Endothelial cell of umbilical vein (primary cell): ENCODE results near the gene MINDY4. TPM values are rescaled to one million over a fixed set of nuclear protein-coding genes. Genes with fewer than 3 reads are reported as not detected.
A peak's percentile ranks its signal among the peaks of the same experiment; 100 is the strongest.

Experiments
- BruUV-seq: library from RNA; stranded (reverse); fragments of 400-500 nt; replicated peaks from 2 replicates; lab custom pipeline; 2021; lab: Mats Ljungman, UMichigan
- CTCF ChIA-PET: fragments of 300-600, 350-600 bp; sonication (Branson Sonifier 250); formaldehyde crosslinking; loops from one replicate; lab custom pipeline; 2021; ENCODE audit warnings: antibody characterized with exemption, inconsistent platforms; lab: Charles Lee
- POLR2A ChIA-PET: fragments of 300-600, 350-600 bp; sonication (Branson Sonifier 250); formaldehyde crosslinking; loops from one replicate; lab custom pipeline; 2021; ENCODE audit warnings: antibody characterized with exemption, inconsistent platforms; lab: Charles Lee
- DNase-seq: peaks from one replicate; pipeline ENCODE4 v3.0.0-alpha.2; 2011; ENCODE audit warnings: low read depth, low spot score
- FAIRE-seq: peaks from 2 replicates; lab custom pipeline; 2011; peaks lifted over from hg19 to GRCh38; lab: Jason Lieb, UNC
- H2AFZ ChIP-seq: 2 replicates; pipeline ENCODE4 v1.6.0; 2012; ENCODE audit warnings: low read depth, low read length, control low read depth, inconsistent platforms
- H3K27ac ChIP-seq: 2 replicates; pipeline ENCODE4 v1.5.1; 2011; ENCODE audit warnings: low read depth, mild to moderate bottlenecking, control low read depth, low read length, moderate library complexity; ENCODE audit not compliant: insufficient read depth
- H3K27me3 ChIP-seq, 2 experiments: 2 replicates each; pipeline versions ENCODE4 v1.6.0 to v1.6.1; 2011; ENCODE audit warnings: low read length in 2 of 2, mixed read lengths in 1 of 2; ENCODE audit not compliant: control insufficient read depth in 2 of 2, insufficient read depth in 2 of 2
- H3K36me3 ChIP-seq, 2 experiments: 2 replicates in 1 of 2; 3 replicates in 1 of 2; pipeline ENCODE4 v1.5.1; 2011; ENCODE audit warnings: low read length in 2 of 2, mild to moderate bottlenecking in 1 of 2, moderate library complexity in 1 of 2; ENCODE audit not compliant: control insufficient read depth in 2 of 2, insufficient read depth in 2 of 2; ENCODE audit errors: extremely low read depth in 1 of 2
- H3K4me1 ChIP-seq: 3 replicates; pipeline ENCODE4 v1.5.1; 2011; ENCODE audit warnings: mild to moderate bottlenecking, low read length; ENCODE audit not compliant: control insufficient read depth, insufficient read depth; ENCODE audit errors: extremely low read depth
- H3K4me2 ChIP-seq: 2 replicates; pipeline ENCODE4 v1.6.1; 2011; ENCODE audit warnings: low read length, control low read depth, mixed read lengths; ENCODE audit not compliant: insufficient read depth
- H3K4me3 ChIP-seq, 3 experiments: fragments of 200-600 bp in 1 of 3; sonication (generic), shearing (Covaris generic) in 1 of 3; replicated peaks in 1 of 3; 2 replicates each; pipeline ENCODE4 v1.5.1; 2011 to 2016; ENCODE audit warnings: control low read depth in 3 of 3, low read length in 3 of 3, mild to moderate bottlenecking in 2 of 3, inconsistent platforms in 1 of 3, low read depth in 1 of 3, moderate library complexity in 1 of 3; ENCODE audit not compliant: insufficient read depth in 1 of 3
- H3K79me2 ChIP-seq: 2 replicates; pipeline ENCODE4 v1.6.0; 2012; ENCODE audit warnings: low read length, inconsistent platforms; ENCODE audit not compliant: control insufficient read depth, insufficient read depth
- H3K9ac ChIP-seq: replicated peaks from 2 replicates; pipeline ENCODE3; 2011; ENCODE audit warnings: low read length, control low read depth; ENCODE audit not compliant: insufficient read depth; ENCODE audit errors: extremely low read depth
- H3K9me1 ChIP-seq: replicated peaks from 3 replicates; pipeline ENCODE4 v1.6.0; 2011; ENCODE audit warnings: mild to moderate bottlenecking, low read length; ENCODE audit not compliant: control insufficient read depth, insufficient read depth; ENCODE audit errors: extremely low read depth
- H3K9me3 ChIP-seq: replicated peaks from 2 replicates; pipeline ENCODE4 v1.5.1; 2012; ENCODE audit warnings: low read length, inconsistent platforms; ENCODE audit not compliant: control insufficient read depth, insufficient read depth
- H4K20me1 ChIP-seq: replicated peaks from 2 replicates; pipeline ENCODE3; 2011; ENCODE audit warnings: mild to moderate bottlenecking, low read length; ENCODE audit not compliant: control insufficient read depth, insufficient read depth; ENCODE audit errors: extremely low read depth
- EZH2 ChIP-seq: IDR thresholded peaks from 2 replicates; pipeline ENCODE4 v1.6.1; 2012; ENCODE audit warnings: borderline replicate concordance, low read depth, mild to moderate bottlenecking, moderate library complexity, low read length, inconsistent platforms; ENCODE audit not compliant: severe bottlenecking
- FOS ChIP-seq: IDR thresholded peaks from 2 replicates; pipeline ENCODE4 v1.6.1; 2011; ENCODE audit warnings: mild to moderate bottlenecking, low read length, moderate library complexity, borderline replicate concordance; ENCODE audit not compliant: insufficient read depth
- GATA2 ChIP-seq: IDR thresholded peaks from 2 replicates; pipeline ENCODE4 v1.7.0; 2011; ENCODE audit warnings: low read depth, mild to moderate bottlenecking, moderate library complexity, mixed read lengths, low read length; ENCODE audit not compliant: insufficient read length, insufficient read depth
- JUN ChIP-seq: IDR thresholded peaks from 2 replicates; pipeline ENCODE4 v1.6.1; 2011; ENCODE audit warnings: borderline replicate concordance, low read depth; ENCODE audit not compliant: insufficient read length, insufficient read depth
- MYC ChIP-seq: IDR thresholded peaks from one replicate; pipeline ENCODE4 v1.6.1; 2011; ENCODE audit warnings: mild to moderate bottlenecking, low read depth, low read length
- POLR2A ChIP-seq: IDR thresholded peaks from 2 replicates; pipeline ENCODE4 v1.6.1; 2012; ENCODE audit warnings: low read depth, mild to moderate bottlenecking, control low read depth, low read length
- POLR2AphosphoS5 ChIP-seq: IDR thresholded peaks from 2 replicates; pipeline ENCODE4 v1.6.1; 2012; ENCODE audit warnings: low read depth, mild to moderate bottlenecking, control low read depth, low read length, moderate library complexity; ENCODE audit not compliant: insufficient read depth
- dilution Hi-C: fragments of 300-500 bp; cut with MboI; formaldehyde crosslinking; loops from one replicate; pipeline ENCODE4 v1.15.0; 2019; ENCODE audit warnings: low sequenced_read_pairs; ENCODE audit not compliant: extremely low pct_ligation_motif_present
- intact Hi-C: fragments of 100-400 bp; cut with micrococcal nuclease; formaldehyde crosslinking; loops from one replicate; pipeline ENCODE4 v1.10.0; 2022
- polyA plus RNA-seq, 4 experiments: library from polyadenylated mRNA; depleted of rRNA in 3 of 4; stranded (reverse) in 3 of 4; unstranded in 1 of 4; fragments of >200 nt; gene quantifications; 2 replicates each; pipeline versions ENCODE4 v1.2.1 to v1.2.3, GENCODE V29; 2011 to 2012; ENCODE audit warnings: missing spikeins in 1 of 4
- total RNA-seq: library from RNA; stranded (reverse); gene quantifications from 2 replicates; pipeline ENCODE4 v1.2.3, GENCODE V29; 2021
- TF ChIP-seq, protein P1 (sequence below): IDR thresholded peaks from 2 replicates; pipeline ENCODE4 v1.6.1; 2011; ENCODE audit not compliant: insufficient read depth, insufficient read length
- TF ChIP-seq, protein P2 (sequence below), 2 donors: IDR thresholded peaks; 1 replicate in 1 of 2; 2 replicates in 1 of 2; pipeline ENCODE4 v1.5.1; 2011; ENCODE audit warnings: low read length in 2 of 2, mild to moderate bottlenecking in 2 of 2, moderate library complexity in 2 of 2, control low read depth in 1 of 2, inconsistent platforms in 1 of 2, low read depth in 1 of 2; ENCODE audit not compliant: insufficient read depth in 1 of 2; ENCODE audit errors: extremely low read depth in 1 of 2

The MINDY4 gene
- total and polyA plus RNA-seq, 2 donors (not counting 3 experiments of a cell fraction or from before 2014, with no cell fraction given) = 2.2 to 4.7 TPM

DNA sequence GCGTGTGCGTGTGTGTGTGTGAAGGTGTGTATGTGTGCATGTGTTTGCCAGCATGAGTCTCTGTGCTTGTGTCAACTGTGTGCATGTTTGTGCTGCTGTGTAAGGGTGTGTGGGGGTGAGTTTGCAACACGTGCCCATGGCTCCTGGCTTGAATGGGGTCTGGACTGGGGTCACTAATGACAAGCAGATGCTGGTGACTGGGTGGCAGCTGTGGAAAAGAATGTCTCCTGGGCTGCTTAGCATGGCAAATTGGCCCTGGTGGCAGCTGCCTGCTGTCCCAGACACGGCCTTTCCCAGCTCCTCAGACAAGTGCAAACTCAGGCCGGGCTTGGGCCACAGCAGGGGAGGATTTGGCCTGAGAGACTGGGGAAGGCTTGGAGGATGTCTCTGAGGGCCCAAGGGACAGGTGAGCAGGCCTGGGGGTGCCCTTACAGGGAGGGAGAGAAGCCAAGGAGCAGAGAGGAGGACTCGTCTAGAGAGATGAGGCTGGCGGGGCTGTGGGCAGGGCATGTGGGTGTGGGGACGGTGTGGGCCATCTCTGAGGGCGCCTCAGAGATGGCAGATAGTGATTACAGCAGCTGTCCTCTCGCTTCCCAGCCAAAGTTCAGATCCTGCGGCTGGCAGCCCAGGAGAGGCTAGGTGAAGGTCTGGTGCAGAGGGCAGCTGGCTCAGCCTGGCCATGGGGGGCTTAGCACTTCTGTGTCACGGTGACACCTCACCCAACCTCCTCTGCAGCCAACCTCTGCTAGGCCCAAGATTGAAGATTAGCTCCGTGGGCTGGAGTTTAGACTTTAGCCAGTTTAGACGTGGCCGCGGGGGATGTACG lies 142.0 kb downstream of the MINDY4 start:
- dilution Hi-C loops = no loop called here
- no peak for TF ChIP-seq FOS
- TF ChIP-seq EZH2 = no peak
- TF ChIP-seq POLR2AphosphoS5 = no peak
- no peak for TF ChIP-seq JUN
- TF ChIP-seq, protein P1, sequence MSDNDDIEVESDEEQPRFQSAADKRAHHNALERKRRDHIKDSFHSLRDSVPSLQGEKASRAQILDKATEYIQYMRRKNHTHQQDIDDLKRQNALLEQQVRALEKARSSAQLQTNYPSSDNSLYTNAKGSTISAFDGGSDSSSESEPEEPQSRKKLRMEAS = no peak
- TF ChIP-seq, protein P2, sequence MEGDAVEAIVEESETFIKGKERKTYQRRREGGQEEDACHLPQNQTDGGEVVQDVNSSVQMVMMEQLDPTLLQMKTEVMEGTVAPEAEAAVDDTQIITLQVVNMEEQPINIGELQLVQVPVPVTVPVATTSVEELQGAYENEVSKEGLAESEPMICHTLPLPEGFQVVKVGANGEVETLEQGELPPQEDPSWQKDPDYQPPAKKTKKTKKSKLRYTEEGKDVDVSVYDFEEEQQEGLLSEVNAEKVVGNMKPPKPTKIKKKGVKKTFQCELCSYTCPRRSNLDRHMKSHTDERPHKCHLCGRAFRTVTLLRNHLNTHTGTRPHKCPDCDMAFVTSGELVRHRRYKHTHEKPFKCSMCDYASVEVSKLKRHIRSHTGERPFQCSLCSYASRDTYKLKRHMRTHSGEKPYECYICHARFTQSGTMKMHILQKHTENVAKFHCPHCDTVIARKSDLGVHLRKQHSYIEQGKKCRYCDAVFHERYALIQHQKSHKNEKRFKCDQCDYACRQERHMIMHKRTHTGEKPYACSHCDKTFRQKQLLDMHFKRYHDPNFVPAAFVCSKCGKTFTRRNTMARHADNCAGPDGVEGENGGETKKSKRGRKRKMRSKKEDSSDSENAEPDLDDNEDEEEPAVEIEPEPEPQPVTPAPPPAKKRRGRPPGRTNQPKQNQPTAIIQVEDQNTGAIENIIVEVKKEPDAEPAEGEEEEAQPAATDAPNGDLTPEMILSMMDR (IDR thresholded peaks at IDR 0.05; ENCODE audit: extremely low read depth in 1 of 2, insufficient read depth in 1 of 2, low read depth in 1 of 2, low read length in 2 of 2) = no peak
- no peak for TF ChIP-seq POLR2A
- TF ChIP-seq GATA2 = no peak
- no peak for TF ChIP-seq MYC
- no peak for DNase-seq
- Histone ChIP-seq H3K9me1 (no peaks in the 10 kb centered on the region), H3K4me2 (no peak overlapping the region), H3K9me3 (no peaks in the 10 kb centered on the region), H3K79me2 (no peaks in the 10 kb centered on the region), H3K36me3 (no peaks in the 10 kb centered on the region), H4K20me1 (no peaks in the 10 kb centered on the region), H3K9ac (no peak overlapping the region), H2AFZ (no peak overlapping the region), H3K4me1 (peaks cover 9% of the 10 kb centered on the region), H3K4me3 (peak overlapping the region in 1 of 3 experiments; percentile 39), H3K27me3 (no peaks in the 10 kb centered on the region), H3K27ac (no peak overlapping the region)
- FAIRE-seq = no peak
- intact Hi-C loops = no loop called here
- BruUV-seq = no TSS peak
- POLR2A ChIA-PET = no interaction called here
- CTCF ChIA-PET = interaction anchor here (1.0 to 2.1 kb wide), 7 partner anchors 9 to 210 kb away, joined by 3 to 10 read pairs (median 4); no protein-coding TSS in a partner anchor
